ENCODE data around the gene LARGE1. TPM values are rescaled to one million over a fixed set of nuclear protein-coding genes. Genes with fewer than 3 reads are reported as not detected.

The LARGE1 gene
- total and polyA plus RNA-seq, 2 of the 8 experiments (the other 6 are each of a cell fraction or from before 2014, with no cell fraction given), result 43.7 to 83.0 TPM

GRCh38 chr22:33841281-33842005 is 78.8 kb downstream of the LARGE1 start (continued):
- TF ChIP-seq, protein P1, sequence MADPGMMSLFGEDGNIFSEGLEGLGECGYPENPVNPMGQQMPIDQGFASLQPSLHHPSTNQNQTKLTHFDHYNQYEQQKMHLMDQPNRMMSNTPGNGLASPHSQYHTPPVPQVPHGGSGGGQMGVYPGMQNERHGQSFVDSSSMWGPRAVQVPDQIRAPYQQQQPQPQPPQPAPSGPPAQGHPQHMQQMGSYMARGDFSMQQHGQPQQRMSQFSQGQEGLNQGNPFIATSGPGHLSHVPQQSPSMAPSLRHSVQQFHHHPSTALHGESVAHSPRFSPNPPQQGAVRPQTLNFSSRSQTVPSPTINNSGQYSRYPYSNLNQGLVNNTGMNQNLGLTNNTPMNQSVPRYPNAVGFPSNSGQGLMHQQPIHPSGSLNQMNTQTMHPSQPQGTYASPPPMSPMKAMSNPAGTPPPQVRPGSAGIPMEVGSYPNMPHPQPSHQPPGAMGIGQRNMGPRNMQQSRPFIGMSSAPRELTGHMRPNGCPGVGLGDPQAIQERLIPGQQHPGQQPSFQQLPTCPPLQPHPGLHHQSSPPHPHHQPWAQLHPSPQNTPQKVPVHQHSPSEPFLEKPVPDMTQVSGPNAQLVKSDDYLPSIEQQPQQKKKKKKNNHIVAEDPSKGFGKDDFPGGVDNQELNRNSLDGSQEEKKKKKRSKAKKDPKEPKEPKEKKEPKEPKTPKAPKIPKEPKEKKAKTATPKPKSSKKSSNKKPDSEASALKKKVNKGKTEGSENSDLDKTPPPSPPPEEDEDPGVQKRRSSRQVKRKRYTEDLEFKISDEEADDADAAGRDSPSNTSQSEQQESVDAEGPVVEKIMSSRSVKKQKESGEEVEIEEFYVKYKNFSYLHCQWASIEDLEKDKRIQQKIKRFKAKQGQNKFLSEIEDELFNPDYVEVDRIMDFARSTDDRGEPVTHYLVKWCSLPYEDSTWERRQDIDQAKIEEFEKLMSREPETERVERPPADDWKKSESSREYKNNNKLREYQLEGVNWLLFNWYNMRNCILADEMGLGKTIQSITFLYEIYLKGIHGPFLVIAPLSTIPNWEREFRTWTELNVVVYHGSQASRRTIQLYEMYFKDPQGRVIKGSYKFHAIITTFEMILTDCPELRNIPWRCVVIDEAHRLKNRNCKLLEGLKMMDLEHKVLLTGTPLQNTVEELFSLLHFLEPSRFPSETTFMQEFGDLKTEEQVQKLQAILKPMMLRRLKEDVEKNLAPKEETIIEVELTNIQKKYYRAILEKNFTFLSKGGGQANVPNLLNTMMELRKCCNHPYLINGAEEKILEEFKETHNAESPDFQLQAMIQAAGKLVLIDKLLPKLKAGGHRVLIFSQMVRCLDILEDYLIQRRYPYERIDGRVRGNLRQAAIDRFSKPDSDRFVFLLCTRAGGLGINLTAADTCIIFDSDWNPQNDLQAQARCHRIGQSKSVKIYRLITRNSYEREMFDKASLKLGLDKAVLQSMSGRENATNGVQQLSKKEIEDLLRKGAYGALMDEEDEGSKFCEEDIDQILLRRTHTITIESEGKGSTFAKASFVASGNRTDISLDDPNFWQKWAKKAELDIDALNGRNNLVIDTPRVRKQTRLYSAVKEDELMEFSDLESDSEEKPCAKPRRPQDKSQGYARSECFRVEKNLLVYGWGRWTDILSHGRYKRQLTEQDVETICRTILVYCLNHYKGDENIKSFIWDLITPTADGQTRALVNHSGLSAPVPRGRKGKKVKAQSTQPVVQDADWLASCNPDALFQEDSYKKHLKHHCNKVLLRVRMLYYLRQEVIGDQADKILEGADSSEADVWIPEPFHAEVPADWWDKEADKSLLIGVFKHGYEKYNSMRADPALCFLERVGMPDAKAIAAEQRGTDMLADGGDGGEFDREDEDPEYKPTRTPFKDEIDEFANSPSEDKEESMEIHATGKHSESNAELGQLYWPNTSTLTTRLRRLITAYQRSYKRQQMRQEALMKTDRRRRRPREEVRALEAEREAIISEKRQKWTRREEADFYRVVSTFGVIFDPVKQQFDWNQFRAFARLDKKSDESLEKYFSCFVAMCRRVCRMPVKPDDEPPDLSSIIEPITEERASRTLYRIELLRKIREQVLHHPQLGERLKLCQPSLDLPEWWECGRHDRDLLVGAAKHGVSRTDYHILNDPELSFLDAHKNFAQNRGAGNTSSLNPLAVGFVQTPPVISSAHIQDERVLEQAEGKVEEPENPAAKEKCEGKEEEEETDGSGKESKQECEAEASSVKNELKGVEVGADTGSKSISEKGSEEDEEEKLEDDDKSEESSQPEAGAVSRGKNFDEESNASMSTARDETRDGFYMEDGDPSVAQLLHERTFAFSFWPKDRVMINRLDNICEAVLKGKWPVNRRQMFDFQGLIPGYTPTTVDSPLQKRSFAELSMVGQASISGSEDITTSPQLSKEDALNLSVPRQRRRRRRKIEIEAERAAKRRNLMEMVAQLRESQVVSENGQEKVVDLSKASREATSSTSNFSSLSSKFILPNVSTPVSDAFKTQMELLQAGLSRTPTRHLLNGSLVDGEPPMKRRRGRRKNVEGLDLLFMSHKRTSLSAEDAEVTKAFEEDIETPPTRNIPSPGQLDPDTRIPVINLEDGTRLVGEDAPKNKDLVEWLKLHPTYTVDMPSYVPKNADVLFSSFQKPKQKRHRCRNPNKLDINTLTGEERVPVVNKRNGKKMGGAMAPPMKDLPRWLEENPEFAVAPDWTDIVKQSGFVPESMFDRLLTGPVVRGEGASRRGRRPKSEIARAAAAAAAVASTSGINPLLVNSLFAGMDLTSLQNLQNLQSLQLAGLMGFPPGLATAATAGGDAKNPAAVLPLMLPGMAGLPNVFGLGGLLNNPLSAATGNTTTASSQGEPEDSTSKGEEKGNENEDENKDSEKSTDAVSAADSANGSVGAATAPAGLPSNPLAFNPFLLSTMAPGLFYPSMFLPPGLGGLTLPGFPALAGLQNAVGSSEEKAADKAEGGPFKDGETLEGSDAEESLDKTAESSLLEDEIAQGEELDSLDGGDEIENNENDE (IDR thresholded peaks at IDR 0.05; ENCODE audit: insufficient replicate concordance, low read length), result no peak
- no peak for TF ChIP-seq EZH2 (IDR thresholded peaks at IDR 0.05; ENCODE audit: low read depth, low read length, severe bottlenecking)
- TF ChIP-seq BRCA1 (IDR thresholded peaks at IDR 0.05; ENCODE audit: low read depth, low read length), result no peak
- no peak for TF ChIP-seq RBBP5 (IDR thresholded peaks at IDR 0.05; ENCODE audit: borderline replicate concordance, low read depth, low read length)
- TF ChIP-seq, protein P2, sequence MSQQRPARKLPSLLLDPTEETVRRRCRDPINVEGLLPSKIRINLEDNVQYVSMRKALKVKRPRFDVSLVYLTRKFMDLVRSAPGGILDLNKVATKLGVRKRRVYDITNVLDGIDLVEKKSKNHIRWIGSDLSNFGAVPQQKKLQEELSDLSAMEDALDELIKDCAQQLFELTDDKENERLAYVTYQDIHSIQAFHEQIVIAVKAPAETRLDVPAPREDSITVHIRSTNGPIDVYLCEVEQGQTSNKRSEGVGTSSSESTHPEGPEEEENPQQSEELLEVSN (IDR thresholded peaks at IDR 0.05), result no peak
- no peak for TF ChIP-seq SUZ12 (IDR thresholded peaks at IDR 0.05; ENCODE audit: low read length)
- no peak for TF ChIP-seq CBX8 (IDR thresholded peaks at IDR 0.05; ENCODE audit: borderline replicate concordance, low read depth, low read length)
